Keratinocyte (primary cell): Measurements from ENCODE around the gene CALHM1. TPM values are rescaled to one million over a fixed set of nuclear protein-coding genes. Genes with fewer than 3 reads are reported as not detected.

ENCODE experiments used
- DNase-seq: peaks from one replicate; pipeline ENCODE4 v3.0.0-alpha.2; 2011; ENCODE audit warnings: low read depth, missing footprints, low spot score
- FAIRE-seq: peaks from 2 replicates; lab custom pipeline; 2011; peaks lifted over from hg19 to GRCh38; lab: Jason Lieb, UNC
- H2AFZ ChIP-seq: 2 replicates; pipeline ENCODE4 v1.6.0; 2012; ENCODE audit warnings: low read length, control low read depth, inconsistent platforms; ENCODE audit not compliant: control insufficient read depth
- H3K27ac ChIP-seq: 2 replicates; pipeline ENCODE4 v1.5.1; 2011; ENCODE audit warnings: low read length; ENCODE audit not compliant: control insufficient read depth, insufficient read depth
- H3K27me3 ChIP-seq: 3 replicates; pipeline ENCODE4 v1.6.0; 2011; ENCODE audit warnings: low read length; ENCODE audit not compliant: control insufficient read depth, insufficient read depth; ENCODE audit errors: extremely low read depth
- H3K36me3 ChIP-seq, 2 experiments: 2 replicates in 1 of 2; 3 replicates in 1 of 2; pipeline ENCODE4 v1.5.1; 2011; ENCODE audit warnings: low read length in 2 of 2, mild to moderate bottlenecking in 1 of 2; ENCODE audit not compliant: control insufficient read depth in 2 of 2, insufficient read depth in 2 of 2; ENCODE audit errors: extremely low read depth in 1 of 2
- H3K4me1 ChIP-seq: 3 replicates; pipeline ENCODE4 v1.5.1; 2011; ENCODE audit warnings: low read length; ENCODE audit not compliant: control insufficient read depth, insufficient read depth; ENCODE audit errors: extremely low read depth
- H3K4me2 ChIP-seq: 3 replicates; pipeline ENCODE4 v1.6.0; 2011; ENCODE audit warnings: low read depth, low read length; ENCODE audit not compliant: control insufficient read depth, insufficient read depth; ENCODE audit errors: extremely low read depth
- H3K4me3 ChIP-seq, 3 experiments: fragments of 200-600 bp in 1 of 3; sonication (generic) in 1 of 3; 2 replicates in 2 of 3; 3 replicates in 1 of 3; pipeline ENCODE4 v1.5.1; 2011 to 2016; ENCODE audit warnings: low read length in 3 of 3, mild to moderate bottlenecking in 3 of 3, control low read depth in 2 of 3, inconsistent platforms in 1 of 3, low read depth in 1 of 3, mixed read lengths in 1 of 3, mixed run types in 1 of 3, moderate library complexity in 1 of 3; ENCODE audit not compliant: control insufficient read depth in 2 of 3, insufficient read depth in 2 of 3; ENCODE audit errors: extremely low read depth in 1 of 3
- H3K79me2 ChIP-seq: 2 replicates; pipeline ENCODE4 v1.6.0; 2012; ENCODE audit warnings: low read length; ENCODE audit not compliant: control insufficient read depth, insufficient read depth
- H3K9ac ChIP-seq: 3 replicates; pipeline ENCODE4 v1.6.0; 2011; ENCODE audit warnings: low read length; ENCODE audit not compliant: control insufficient read depth, insufficient read depth; ENCODE audit errors: extremely low read depth
- H3K9me1 ChIP-seq: 3 replicates; pipeline ENCODE4 v1.6.0; 2011; ENCODE audit warnings: low read length; ENCODE audit not compliant: control insufficient read depth, insufficient read depth; ENCODE audit errors: extremely low read depth
- H3K9me3 ChIP-seq: 2 replicates; pipeline ENCODE4 v1.5.1; 2012; ENCODE audit warnings: low read depth, low read length; ENCODE audit not compliant: control insufficient read depth
- H4K20me1 ChIP-seq: 3 replicates; pipeline ENCODE4 v1.6.0; 2011; ENCODE audit warnings: low read length; ENCODE audit not compliant: control insufficient read depth, insufficient read depth; ENCODE audit errors: extremely low read depth
- CTCF ChIP-seq, 3 experiments: IDR thresholded peaks in 1 of 3; conservative IDR thresholded peaks in 1 of 3; optimal IDR thresholded peaks in 1 of 3; 2 replicates in 2 of 3; 3 replicates in 1 of 3; pipeline versions ENCODE3 to v1.5.1; 2011; ENCODE audit warnings: low read length in 3 of 3, mild to moderate bottlenecking in 3 of 3, moderate library complexity in 2 of 3, control low read depth in 1 of 3, inconsistent platforms in 1 of 3; ENCODE audit not compliant: insufficient read depth in 2 of 3; ENCODE audit errors: extremely low read depth in 1 of 3
- EZH2 ChIP-seq: IDR thresholded peaks from one replicate; pipeline ENCODE4 v1.6.1; 2012; ENCODE audit warnings: inconsistent platforms, mild to moderate bottlenecking, low read length, moderate library complexity
- dilution Hi-C: fragments of 300-500 bp; cut with MboI; formaldehyde crosslinking; loops from one replicate; pipeline ENCODE4 v1.7.0; 2020; ENCODE audit warnings: low sequenced_read_pairs; ENCODE audit not compliant: extremely low pct_ligation_motif_present
- polyA plus RNA-seq, 5 experiments: library from polyadenylated mRNA; depleted of rRNA in 3 of 5; stranded (reverse) in 3 of 5; stranded (forward) in 1 of 5; unstranded in 1 of 5; fragments of >200 nt; gene quantifications; 1 replicate in 1 of 5; 2 replicates in 3 of 5; 3 replicates in 1 of 5; pipeline versions ENCODE4 v1.2.1 to v1.2.3, GENCODE V29; 2011 to 2012; ENCODE audit warnings: missing spikeins in 2 of 5, low read depth in 1 of 5, low replicate concordance in 1 of 5

CALHM1 gene
- polyA plus RNA-seq, 1 donor (not counting 4 experiments of a cell fraction or from before 2014, with no cell fraction given): not detected

- TF ChIP-seq EZH2 (no peak), CTCF (optimal IDR thresholded peaks at IDR 0.05 in 1 of 3, IDR thresholded peaks at IDR 0.05 in 1 of 3, conservative IDR thresholded peaks at IDR 0.05 in 1 of 3; ENCODE audit: extremely low read depth in 1 of 3, insufficient read depth in 2 of 3, low read length in 3 of 3) (no peak)
- no peaks in the 10 kb centered on the region for H3K9me1 ChIP-seq
- FAIRE-seq (no peak), DNase-seq (no peak)
- no peaks in the 10 kb centered on the region for H3K4me1 ChIP-seq
- no peaks in the 10 kb centered on the region for H3K79me2 ChIP-seq
- peaks cover 48 to 52% of the 10 kb centered on the region in 2 experiments for H3K36me3 ChIP-seq
- no peak overlapping the region for H3K9ac ChIP-seq
- no peaks in the 10 kb centered on the region for H3K27me3 ChIP-seq
- H3K27ac ChIP-seq: no peak overlapping the region
- no peak overlapping the region for H3K4me3 ChIP-seq
- no peaks in the 10 kb centered on the region for H3K9me3 ChIP-seq
- no peak overlapping the region for H2AFZ ChIP-seq
- dilution Hi-C loops: no loop called here
- H4K20me1 ChIP-seq: no peaks in the 10 kb centered on the region
- H3K4me2 ChIP-seq: no peak overlapping the region
These were observed 24.8 kb downstream of the CALHM1 start for GRCh38 chr10:103433858-103434257.

DNA sequence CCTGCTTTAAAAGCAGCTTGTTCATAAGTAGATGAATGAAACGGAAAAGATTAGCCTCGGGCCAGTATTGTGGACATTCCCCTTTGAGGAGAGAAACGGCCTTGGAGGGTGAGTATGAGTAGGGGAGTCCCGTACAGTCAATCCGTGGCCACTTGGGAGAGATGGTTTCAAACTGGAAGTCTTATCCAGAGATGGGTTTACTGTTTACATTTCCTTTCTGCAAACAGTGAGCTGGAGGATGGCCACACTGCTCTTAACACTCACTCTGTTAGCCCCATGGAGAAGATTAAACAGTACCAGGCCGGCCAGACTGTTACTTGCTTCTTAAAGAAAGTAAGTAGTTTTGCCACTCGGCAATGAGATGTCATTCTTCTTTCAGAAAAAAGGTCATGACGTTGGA lies 26.8 kb downstream of the CALHM1 start:
- Histone ChIP-seq H3K9me1 (no peaks in the 10 kb centered on the region), H3K4me2 (no peak overlapping the region), H3K9me3 (no peaks in the 10 kb centered on the region), H3K27me3 (no peaks in the 10 kb centered on the region), H3K4me3 (no peak overlapping the region), H3K27ac (no peak overlapping the region), H3K79me2 (no peaks in the 10 kb centered on the region), H3K36me3 (peaks cover 48 to 52% of the 10 kb centered on the region in 2 experiments), H4K20me1 (no peaks in the 10 kb centered on the region), H2AFZ (no peak overlapping the region), H3K9ac (no peak overlapping the region), H3K4me1 (no peaks in the 10 kb centered on the region)
- no peak for DNase-seq
- dilution Hi-C loops: no loop called here
- no peak for TF ChIP-seq CTCF (optimal IDR thresholded peaks at IDR 0.05 in 1 of 3, IDR thresholded peaks at IDR 0.05 in 1 of 3, conservative IDR thresholded peaks at IDR 0.05 in 1 of 3; ENCODE audit: extremely low read depth in 1 of 3, insufficient read depth in 2 of 3, low read length in 3 of 3)
- TF ChIP-seq EZH2: no peak
- FAIRE-seq: no peak
